ENCODE data around the gene CRMP1.

Gene CRMP1

GRCh38 chr4:5889002-5889696 is 3.7 kb downstream of the CRMP1 start:
- no peak for DNase-seq
- Histone ChIP-seq H3K27me3 (replicated peaks in 2 of 5; ENCODE audit: control insufficient read depth in 4 of 5, insufficient read depth in 5 of 5, low read length in 4 of 5) (peaks cover 5 to 98% (median 57%) of the 10 kb centered on the region in 5 experiments), H3K4me1 (ENCODE audit: control extremely low read depth in 1 of 4, control insufficient read depth in 4 of 4, insufficient read depth in 4 of 4, low read length in 3 of 4) (peaks cover 0 to 29% (median 8%) of the 10 kb centered on the region in 4 experiments), H3K9me3 (ENCODE audit: control extremely low read depth in 1 of 5, control insufficient read depth in 4 of 5, insufficient read depth in 2 of 5, low read depth in 1 of 5, low read length in 4 of 5) (peaks cover 0 to 7% (median 0%) of the 10 kb centered on the region in 5 experiments), H3K4me3 (ENCODE audit: control insufficient read depth in 1 of 7, extremely low read depth in 1 of 7, insufficient read depth in 4 of 7, low read depth in 2 of 7, low read length in 6 of 7) (peak overlapping the region in 1 of 7 experiments; percentile 28), H3K27ac (ENCODE audit: insufficient read depth in 1 of 2, low read depth in 1 of 2, low read length in 2 of 2, poor library complexity in 1 of 2, severe bottlenecking in 2 of 2) (no peak overlapping the region), H3K36me3 (ENCODE audit: control insufficient read depth in 4 of 4, insufficient read depth in 4 of 4, low read length in 3 of 4) (no peaks in the 10 kb centered on the region)
- WGBS (ENCODE audit: insufficient coverage): 29% methylated on average over 7 of the region's 8 CpGs
- ChIA-PET POLR2A (no interaction called here), CTCF (no interaction called here)

- Histone ChIP-seq H3K36me3 (ENCODE audit: control insufficient read depth in 4 of 4, insufficient read depth in 4 of 4, low read length in 3 of 4) (no peaks in the 10 kb centered on the region), H3K27ac (ENCODE audit: insufficient read depth in 1 of 2, low read depth in 1 of 2, low read length in 2 of 2, poor library complexity in 1 of 2, severe bottlenecking in 2 of 2) (no peak overlapping the region), H3K4me1 (ENCODE audit: control extremely low read depth in 1 of 4, control insufficient read depth in 4 of 4, insufficient read depth in 4 of 4, low read length in 3 of 4) (peaks cover 0 to 29% (median 8%) of the 10 kb centered on the region in 4 experiments), H3K27me3 (replicated peaks in 2 of 5; ENCODE audit: control insufficient read depth in 4 of 5, insufficient read depth in 5 of 5, low read length in 4 of 5) (peaks cover 5 to 97% (median 49%) of the 10 kb centered on the region in 5 experiments), H3K9me3 (ENCODE audit: control extremely low read depth in 1 of 5, control insufficient read depth in 4 of 5, insufficient read depth in 2 of 5, low read depth in 1 of 5, low read length in 4 of 5) (peaks cover 0 to 7% (median 0%) of the 10 kb centered on the region in 5 experiments), H3K4me3 (ENCODE audit: control insufficient read depth in 1 of 7, extremely low read depth in 1 of 7, insufficient read depth in 4 of 7, low read depth in 2 of 7, low read length in 6 of 7) (peak overlapping the region in 2 of 7 experiments; percentile 23 to 28)
- ChIA-PET POLR2A (no interaction called here), CTCF (no interaction called here)
- no peak for DNase-seq
- WGBS (ENCODE audit: insufficient coverage): 2% methylated on average over 25 of the region's 81 CpGs
These were observed 4.5 kb downstream of the CRMP1 start for GRCh38 chr4:5888222-5889001.

- Histone ChIP-seq H3K9me3 (ENCODE audit: control extremely low read depth in 1 of 5, control insufficient read depth in 4 of 5, insufficient read depth in 2 of 5, low read depth in 1 of 5, low read length in 4 of 5) (peaks cover 0 to 7% (median 0%) of the 10 kb centered on the region in 5 experiments), H3K4me3 (ENCODE audit: control insufficient read depth in 1 of 7, extremely low read depth in 1 of 7, insufficient read depth in 4 of 7, low read depth in 2 of 7, low read length in 6 of 7) (peak overlapping the region in 2 of 7 experiments; percentile 4 to 19), H3K4me1 (ENCODE audit: control extremely low read depth in 1 of 4, control insufficient read depth in 4 of 4, insufficient read depth in 4 of 4, low read length in 3 of 4) (peaks cover 0 to 25% (median 7%) of the 10 kb centered on the region in 4 experiments), H3K27ac (ENCODE audit: insufficient read depth in 1 of 2, low read depth in 1 of 2, low read length in 2 of 2, poor library complexity in 1 of 2, severe bottlenecking in 2 of 2) (no peak overlapping the region), H3K27me3 (replicated peaks in 2 of 5; ENCODE audit: control insufficient read depth in 4 of 5, insufficient read depth in 5 of 5, low read length in 4 of 5) (peaks cover 5 to 96% (median 46%) of the 10 kb centered on the region in 5 experiments), H3K36me3 (ENCODE audit: control insufficient read depth in 4 of 4, insufficient read depth in 4 of 4, low read length in 3 of 4) (no peaks in the 10 kb centered on the region)
- POLR2A ChIA-PET: no interaction called here
- 4% methylated on average over 38 of the region's 70 CpGs for WGBS (ENCODE audit: insufficient coverage)
- CTCF ChIA-PET: no interaction called here
- DNase-seq: no peak
These were observed 5.3 kb downstream of the CRMP1 start for GRCh38 chr4:5887361-5888221.

- peaks cover 0 to 23% (median 6%) of the 10 kb centered on the region in 4 experiments for H3K4me1 ChIP-seq (ENCODE audit: control extremely low read depth in 1 of 4, control insufficient read depth in 4 of 4, insufficient read depth in 4 of 4, low read length in 3 of 4)
- ChIA-PET POLR2A (no interaction called here), CTCF (no interaction called here)
- peaks cover 0 to 7% (median 0%) of the 10 kb centered on the region in 5 experiments for H3K9me3 ChIP-seq (ENCODE audit: control extremely low read depth in 1 of 5, control insufficient read depth in 4 of 5, insufficient read depth in 2 of 5, low read depth in 1 of 5, low read length in 4 of 5)
- peaks cover 5 to 95% (median 44%) of the 10 kb centered on the region in 5 experiments for H3K27me3 ChIP-seq (replicated peaks in 2 of 5; ENCODE audit: control insufficient read depth in 4 of 5, insufficient read depth in 5 of 5, low read length in 4 of 5)
- no peaks in the 10 kb centered on the region for H3K36me3 ChIP-seq (ENCODE audit: control insufficient read depth in 4 of 4, insufficient read depth in 4 of 4, low read length in 3 of 4)
- no peak overlapping the region for H3K27ac ChIP-seq (ENCODE audit: insufficient read depth in 1 of 2, low read depth in 1 of 2, low read length in 2 of 2, poor library complexity in 1 of 2, severe bottlenecking in 2 of 2)
- no peak for DNase-seq
- no peak overlapping the region for H3K4me3 ChIP-seq (ENCODE audit: control insufficient read depth in 1 of 7, extremely low read depth in 1 of 7, insufficient read depth in 4 of 7, low read depth in 2 of 7, low read length in 6 of 7)
- 28% methylated on average over 7 of the region's 8 CpGs for WGBS (ENCODE audit: insufficient coverage)
These were observed 5.9 kb downstream of the CRMP1 start for GRCh38 chr4:5887011-5887360.

GRCh38 chr4:5885733-5886132 is 7.2 kb downstream of the CRMP1 start:
- peaks cover 5 to 95% (median 39%) of the 10 kb centered on the region in 5 experiments for H3K27me3 ChIP-seq (replicated peaks in 2 of 5; ENCODE audit: control insufficient read depth in 4 of 5, insufficient read depth in 5 of 5, low read length in 4 of 5)
- WGBS (ENCODE audit: insufficient coverage): 78% methylated on average over 2 of the region's 3 CpGs
- no peak overlapping the region for H3K4me3 ChIP-seq (ENCODE audit: control insufficient read depth in 1 of 7, extremely low read depth in 1 of 7, insufficient read depth in 4 of 7, low read depth in 2 of 7, low read length in 6 of 7)
- no peaks in the 10 kb centered on the region for H3K36me3 ChIP-seq (ENCODE audit: control insufficient read depth in 4 of 4, insufficient read depth in 4 of 4, low read length in 3 of 4)
- H3K4me1 ChIP-seq (ENCODE audit: control extremely low read depth in 1 of 4, control insufficient read depth in 4 of 4, insufficient read depth in 4 of 4, low read length in 3 of 4): peaks cover 0 to 22% (median 6%) of the 10 kb centered on the region in 4 experiments
- DNase-seq: no peak
- CTCF ChIA-PET: no interaction called here
- POLR2A ChIA-PET: no interaction called here
- peaks cover 0 to under 1% (median 0%) of the 10 kb centered on the region in 5 experiments for H3K9me3 ChIP-seq (ENCODE audit: control extremely low read depth in 1 of 5, control insufficient read depth in 4 of 5, insufficient read depth in 2 of 5, low read depth in 1 of 5, low read length in 4 of 5)
- no peak overlapping the region for H3K27ac ChIP-seq (ENCODE audit: insufficient read depth in 1 of 2, low read depth in 1 of 2, low read length in 2 of 2, poor library complexity in 1 of 2, severe bottlenecking in 2 of 2)

- H3K36me3 ChIP-seq (ENCODE audit: control insufficient read depth in 4 of 4, insufficient read depth in 4 of 4, low read length in 3 of 4): no peaks in the 10 kb centered on the region
- no peak for DNase-seq
- H3K4me1 ChIP-seq (ENCODE audit: control extremely low read depth in 1 of 4, control insufficient read depth in 4 of 4, insufficient read depth in 4 of 4, low read length in 3 of 4): peaks cover 0 to 14% (median 6%) of the 10 kb centered on the region in 4 experiments
- ChIA-PET POLR2A (no interaction called here), CTCF (no interaction called here)
- 69% methylated on average over 4 of the region's 7 CpGs for WGBS (ENCODE audit: insufficient coverage)
- no peak overlapping the region for H3K4me3 ChIP-seq (ENCODE audit: control insufficient read depth in 1 of 7, extremely low read depth in 1 of 7, insufficient read depth in 4 of 7, low read depth in 2 of 7, low read length in 6 of 7)
- H3K9me3 ChIP-seq (ENCODE audit: control extremely low read depth in 1 of 5, control insufficient read depth in 4 of 5, insufficient read depth in 2 of 5, low read depth in 1 of 5, low read length in 4 of 5): no peaks in the 10 kb centered on the region
- no peak overlapping the region for H3K27ac ChIP-seq (ENCODE audit: insufficient read depth in 1 of 2, low read depth in 1 of 2, low read length in 2 of 2, poor library complexity in 1 of 2, severe bottlenecking in 2 of 2)
- peaks cover 5 to 95% (median 33%) of the 10 kb centered on the region in 5 experiments for H3K27me3 ChIP-seq (replicated peaks in 2 of 5; ENCODE audit: control insufficient read depth in 4 of 5, insufficient read depth in 5 of 5, low read length in 4 of 5)
These were observed 8.1 kb downstream of the CRMP1 start for GRCh38 chr4:5884796-5885195.
